Measurements from ENCODE around the gene ABHD17C. TPM values are rescaled to one million over a fixed set of nuclear protein-coding genes. Genes with fewer than 3 reads are reported as not detected.

ABHD17C gene
- total RNA-seq, 1 experiment from 2014 or later = 42.2 TPM

GRCh38 chr15:80790236-80790635 is 95.1 kb downstream of the ABHD17C start:
- intact Hi-C loops (cut with micrococcal nuclease; ENCODE audit: unreplicated experiment) = no loop called here
- no peaks in the 10 kb centered on the region for H3K9me2 ChIP-seq (ENCODE audit: insufficient read depth)
- no peaks in the 10 kb centered on the region for H3K27me3 ChIP-seq (ENCODE audit: insufficient read depth, low read depth)
- no peaks in the 10 kb centered on the region for H3K9me3 ChIP-seq (ENCODE audit: insufficient read depth, low read depth)
- H3F3A ChIP-seq (ENCODE audit: insufficient read depth, low read depth) = no peaks in the 10 kb centered on the region
- H3K4me3 ChIP-seq = no peak overlapping the region
- no peak for DNase-seq
- no peak overlapping the region for H2AFZ ChIP-seq
- no peak for TF ChIP-seq EZH2 (IDR thresholded peaks at IDR 0.05; ENCODE audit: low read depth)
- TF ChIP-seq CTCF (conservative IDR thresholded peaks at IDR 0.05) = no peak
- POLR2A ChIA-PET (ENCODE audit: unreplicated experiment) = no interaction called here
- CTCF ChIA-PET = no interaction called here
- H3K4me1 ChIP-seq (replicated peaks; ENCODE audit: insufficient read depth) = peaks cover 6% of the 10 kb centered on the region; the same call in 1 of the 2 replicates
- no peak overlapping the region for H3K4me2 ChIP-seq
- H3K79me2 ChIP-seq (ENCODE audit: low read depth) = no peaks in the 10 kb centered on the region
- H4K20me1 ChIP-seq (ENCODE audit: insufficient read depth) = no peaks in the 10 kb centered on the region
- no peak overlapping the region for H3K27ac ChIP-seq
- peaks cover 16% of the 10 kb centered on the region; the same call in 1 of the 2 replicates for H3K36me3 ChIP-seq (ENCODE audit: low read depth)
- BruUV-seq (replicated peaks) = no TSS peak

GRCh38 chr15:80791004-80791403 is 95.9 kb downstream of the ABHD17C start:
- BruUV-seq (replicated peaks) = no TSS peak
- Histone ChIP-seq H3K9me2 (ENCODE audit: insufficient read depth) (no peaks in the 10 kb centered on the region), H3K27me3 (ENCODE audit: insufficient read depth, low read depth) (no peaks in the 10 kb centered on the region), H4K20me1 (ENCODE audit: insufficient read depth) (no peaks in the 10 kb centered on the region), H3K4me1 (replicated peaks; ENCODE audit: insufficient read depth) (peaks cover 6% of the 10 kb centered on the region; the same call in 1 of the 2 replicates), H3K36me3 (ENCODE audit: low read depth) (peaks cover 16% of the 10 kb centered on the region; the same call in 1 of the 2 replicates), H3K79me2 (ENCODE audit: low read depth) (no peaks in the 10 kb centered on the region), H3K9me3 (ENCODE audit: insufficient read depth, low read depth) (no peaks in the 10 kb centered on the region), H2AFZ (no peak overlapping the region), H3F3A (ENCODE audit: insufficient read depth, low read depth) (no peaks in the 10 kb centered on the region), H3K27ac (no peak overlapping the region), H3K4me3 (no peak overlapping the region), H3K4me2 (no peak overlapping the region)
- ChIA-PET POLR2A (ENCODE audit: unreplicated experiment) (no interaction called here), CTCF (no interaction called here)
- TF ChIP-seq CTCF (conservative IDR thresholded peaks at IDR 0.05) = no peak
- no peak for TF ChIP-seq EZH2 (IDR thresholded peaks at IDR 0.05; ENCODE audit: low read depth)
- no peak for DNase-seq
- intact Hi-C loops (cut with micrococcal nuclease; ENCODE audit: unreplicated experiment) = no loop called here

- Histone ChIP-seq H3K4me2 (no peak overlapping the region), H3K36me3 (ENCODE audit: low read depth) (0 out of 2 replicates have a peak, but pooled peaks cover 8% of the 10 kb centered on the region), H3K27ac (no peak overlapping the region), H2AFZ (no peak overlapping the region), H4K20me1 (ENCODE audit: insufficient read depth) (no peaks in the 10 kb centered on the region), H3F3A (ENCODE audit: insufficient read depth, low read depth) (no peaks in the 10 kb centered on the region), H3K4me1 (replicated peaks; ENCODE audit: insufficient read depth) (no peaks in the 10 kb centered on the region), H3K9me2 (ENCODE audit: insufficient read depth) (no peaks in the 10 kb centered on the region), H3K4me3 (no peak overlapping the region), H3K79me2 (ENCODE audit: low read depth) (no peaks in the 10 kb centered on the region), H3K9me3 (ENCODE audit: insufficient read depth, low read depth) (no peaks in the 10 kb centered on the region), H3K27me3 (ENCODE audit: insufficient read depth, low read depth) (no peaks in the 10 kb centered on the region)
- CTCF ChIA-PET = interaction anchor here (0.5 kb wide), 1 partner anchor 47 kb away, joined by 3 read pairs; no protein-coding TSS in a partner anchor
- TF ChIP-seq EZH2 (IDR thresholded peaks at IDR 0.05; ENCODE audit: low read depth) (no peak), CTCF (conservative IDR thresholded peaks at IDR 0.05) (no peak)
- intact Hi-C loops (cut with micrococcal nuclease; ENCODE audit: unreplicated experiment) = no loop called here
- no peak for DNase-seq
- POLR2A ChIA-PET (ENCODE audit: unreplicated experiment) = no interaction called here
- BruUV-seq (replicated peaks) = no TSS peak
Observed at GRCh38 chr15:80796407-80796806, 101.3 kb downstream of the ABHD17C start.

All from PC-9 (cell line).